K562 (cell line): Measurements from ENCODE around the gene SYNGR4. TPM values are rescaled to one million over a fixed set of nuclear protein-coding genes. Genes with fewer than 3 reads are reported as not detected.

Source experiments
- EGR1 ChIP-seq: fragments of 450-650 bp; conservative IDR thresholded peaks from 2 replicates; pipeline ENCODE4 v1.6.1; 2017; ENCODE audit warnings: mild to moderate bottlenecking
- EP300 ChIP-seq: IDR thresholded peaks from 2 replicates; pipeline ENCODE4 v1.6.1; 2012; ENCODE audit warnings: low read length, improper control_type of control experiment
- FOXK2 ChIP-seq, 2 experiments: fragments of 450-650 bp; IDR thresholded peaks in 1 of 2; conservative IDR thresholded peaks in 1 of 2; 2 replicates each; pipeline ENCODE4 v1.6.1; 2016; ENCODE audit warnings: low read depth in 2 of 2, mild to moderate bottlenecking in 1 of 2
- MITF ChIP-seq: IDR thresholded peaks from 2 replicates; pipeline ENCODE4 v1.6.1; 2014; ENCODE audit warnings: antibody characterized with exemption
- MLX ChIP-seq, 2 experiments: fragments of 450-650 bp in 1 of 2; sonication (generic) in 1 of 2; formaldehyde crosslinking; conservative IDR thresholded peaks; 2 replicates each; pipeline versions ENCODE4 v1.4.0 to v1.8.1; 2020 to 2022; ENCODE audit warnings: mild to moderate bottlenecking in 1 of 2, missing genetic modification reagents in 1 of 2
- NCOA4 ChIP-seq: fragments of 450-650 bp; IDR thresholded peaks from 2 replicates; pipeline ENCODE4 v1.6.1; 2018; ENCODE audit warnings: mild to moderate bottlenecking; ENCODE audit not compliant: partially characterized antibody
- RAD21 ChIP-seq, 2 experiments: fragments of 250-450 bp in 1 of 2; fragments of 450-650 bp in 1 of 2; sonication (Bioruptor Pico) in 1 of 2; formaldehyde crosslinking in 1 of 2; IDR thresholded peaks in 1 of 2; conservative IDR thresholded peaks in 1 of 2; 2 replicates each; pipeline versions ENCODE4 v1.4.0 to v1.8.0; 2020 to 2022; ENCODE audit warnings: mild to moderate bottlenecking in 2 of 2, moderate library complexity in 1 of 2
- REST ChIP-seq, 2 experiments: fragments of 450-650 bp; formaldehyde crosslinking in 1 of 2; IDR thresholded peaks; 2 replicates each; pipeline versions ENCODE4 v1.4.0 to v1.6.1; 2014 to 2020; ENCODE audit warnings: mild to moderate bottlenecking in 2 of 2, borderline replicate concordance in 1 of 2, low read depth in 1 of 2
- ZBTB43 ChIP-seq: sonication (generic); formaldehyde crosslinking; IDR thresholded peaks from 2 replicates; pipeline ENCODE4 v1.8.0; 2023; ENCODE audit warnings: mild to moderate bottlenecking, missing genetic modification reagents
- polyA plus RNA-seq, 8 experiments: library from polyadenylated mRNA; depleted of rRNA in 4 of 8; stranded (reverse) in 5 of 8; unstranded in 3 of 8; fragments of >200 nt; fragmentation: Nextera tagmentation in 2 of 8; fragmentation: Illumina TruSeq in 1 of 8; extraction: Ambion mirVana in 2 of 8; extraction: Trizol in 1 of 8; gene quantifications; 2 replicates each; pipeline versions ENCODE4 v1.2.1 to v1.2.3, GENCODE V29; 2011 to 2014; ENCODE audit warnings: inconsistent platforms in 1 of 8, missing spikeins in 1 of 8
- total RNA-seq, 7 experiments: library from RNA; depleted of rRNA in 6 of 7; stranded (reverse); fragments of >200 nt in 6 of 7; fragmentation: Illumina TruSeq in 2 of 7; extraction: Trizol in 2 of 7; gene quantifications; 2 replicates each; pipeline versions ENCODE4 v1.2.1 to v1.2.3, GENCODE V29; 2011 to 2021; ENCODE audit warnings: low replicate concordance in 1 of 7
- TF ChIP-seq, protein P1 (sequence below): fragments of 450-650 bp; IDR thresholded peaks from 2 replicates; pipeline ENCODE4 v1.7.0; 2016; ENCODE audit warnings: borderline replicate concordance

The SYNGR4 gene
- total and polyA plus RNA-seq, 9 of the 15 experiments (the other 6 are each of a cell fraction or from before 2014, with no cell fraction given): 0.07 to 0.14 TPM; not detected in 7

- peak; percentile 79 for TF ChIP-seq REST (IDR thresholded peaks at IDR 0.05; ENCODE audit: borderline replicate concordance)
- 0 out of 2 replicates have a peak, but pooled peaks have one; percentile 30 for TF ChIP-seq REST (CRISPR knock-in tag; IDR thresholded peaks at IDR 0.05; ENCODE audit: low read depth)
- peak; percentile 18; the same call in 1 of the 2 replicates for TF ChIP-seq ZBTB43 (CRISPR knock-in tag)
- TF ChIP-seq MLX (CRISPR knock-in tag; conservative IDR thresholded peaks at IDR 0.05): peak in 1 of 2 experiments; percentile 52; a peak in 1 of 4 replicates
- no peak for TF ChIP-seq NCOA4
- TF ChIP-seq RAD21 (CRISPR knock-in tag; conservative IDR thresholded peaks at IDR 0.05 in 1 of 2, IDR thresholded peaks at IDR 0.05 in 1 of 2): 0 out of 4 replicates have a peak, but pooled peaks of 1 of the 2 experiments have one; percentile 21
- TF ChIP-seq, protein P1, sequence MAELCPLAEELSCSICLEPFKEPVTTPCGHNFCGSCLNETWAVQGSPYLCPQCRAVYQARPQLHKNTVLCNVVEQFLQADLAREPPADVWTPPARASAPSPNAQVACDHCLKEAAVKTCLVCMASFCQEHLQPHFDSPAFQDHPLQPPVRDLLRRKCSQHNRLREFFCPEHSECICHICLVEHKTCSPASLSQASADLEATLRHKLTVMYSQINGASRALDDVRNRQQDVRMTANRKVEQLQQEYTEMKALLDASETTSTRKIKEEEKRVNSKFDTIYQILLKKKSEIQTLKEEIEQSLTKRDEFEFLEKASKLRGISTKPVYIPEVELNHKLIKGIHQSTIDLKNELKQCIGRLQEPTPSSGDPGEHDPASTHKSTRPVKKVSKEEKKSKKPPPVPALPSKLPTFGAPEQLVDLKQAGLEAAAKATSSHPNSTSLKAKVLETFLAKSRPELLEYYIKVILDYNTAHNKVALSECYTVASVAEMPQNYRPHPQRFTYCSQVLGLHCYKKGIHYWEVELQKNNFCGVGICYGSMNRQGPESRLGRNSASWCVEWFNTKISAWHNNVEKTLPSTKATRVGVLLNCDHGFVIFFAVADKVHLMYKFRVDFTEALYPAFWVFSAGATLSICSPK: no peak
- TF ChIP-seq FOXK2 (conservative IDR thresholded peaks at IDR 0.05 in 1 of 2, IDR thresholded peaks at IDR 0.05 in 1 of 2; ENCODE audit: low read depth in 2 of 2): peak in 1 of 2 experiments; percentile 51; a peak in 1 of 4 replicates
- peak; percentile 64 for TF ChIP-seq EP300
- TF ChIP-seq MITF: peak; percentile 59; the same call in 1 of the 2 replicates
- peak; percentile 100 for TF ChIP-seq EGR1
Measured at GRCh38 chr19:48321622-48322591, 42.3 kb upstream of the SYNGR4 start (continued).
